ENCODE measurements around the gene ASPHD2. TPM values are rescaled to one million over a fixed set of nuclear protein-coding genes. Genes with fewer than 3 reads are reported as not detected.

The ASPHD2 gene
- polyA plus RNA-seq, 1 donor from 2014 or later, result 18.7 TPM

DNA sequence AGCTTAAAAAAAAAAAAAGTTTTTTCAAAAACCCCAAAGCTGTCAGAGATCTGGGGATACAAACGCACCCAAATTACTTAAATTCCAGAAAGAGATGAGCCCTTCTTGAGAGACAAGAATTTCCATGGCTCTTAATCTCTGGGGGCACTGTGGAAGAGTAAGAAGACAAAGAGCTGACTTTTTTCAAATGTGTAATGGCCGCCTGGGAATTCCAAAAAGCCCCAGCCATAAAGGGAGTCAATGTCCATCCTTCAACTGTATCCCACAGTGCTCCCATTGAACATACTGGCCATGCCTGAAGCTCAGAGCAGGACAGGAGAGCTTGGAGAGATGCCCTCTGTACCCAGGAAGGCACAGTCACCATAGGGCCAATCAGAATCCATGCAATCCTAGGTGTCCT is 37.4 kb upstream of the ASPHD2 start:
- Histone ChIP-seq H3K4me3 (ENCODE audit: low read length) (no peak overlapping the region), H3K4me2 (ENCODE audit: low read length) (no peak overlapping the region), H3K36me3 (ENCODE audit: insufficient read depth, low read length) (no peaks in the 10 kb centered on the region), H4K20me1 (ENCODE audit: insufficient read depth) (no peaks in the 10 kb centered on the region), H3K27ac (ENCODE audit: low read length) (no peak overlapping the region), H3K27me3 (ENCODE audit: insufficient read depth, low read depth, low read length) (no peaks in the 10 kb centered on the region), H3K9ac (ENCODE audit: low read length) (no peak overlapping the region), H3K9me3 (ENCODE audit: low read length) (no peaks in the 10 kb centered on the region), H3K79me2 (replicated peaks; ENCODE audit: insufficient read depth, low read length) (no peaks in the 10 kb centered on the region), H3K9me2 (ENCODE audit: insufficient read depth, low read length) (no peaks in the 10 kb centered on the region), H2AFZ (ENCODE audit: low read depth, low read length) (no peak overlapping the region), H3F3A (ENCODE audit: insufficient read depth, low read length, poor library complexity, severe bottlenecking) (no peaks in the 10 kb centered on the region)
- TF ChIP-seq EP300 (conservative IDR thresholded peaks at IDR 0.05; ENCODE audit: poor library complexity, severe bottlenecking) (no peak), MXI1 (conservative IDR thresholded peaks at IDR 0.05; ENCODE audit: poor library complexity, severe bottlenecking) (no peak), RAD21 (conservative IDR thresholded peaks at IDR 0.05) (no peak), SMC3 (conservative IDR thresholded peaks at IDR 0.05; ENCODE audit: poor library complexity) (no peak), EZH2 (IDR thresholded peaks at IDR 0.05; ENCODE audit: borderline replicate concordance, insufficient read depth, low read length, poor library complexity, severe bottlenecking) (no peak), POLR2AphosphoS5 (IDR thresholded peaks at IDR 0.05) (no peak), TAF1 (IDR thresholded peaks at IDR 0.05; ENCODE audit: low read depth) (no peak)
- TF ChIP-seq, protein P1, sequence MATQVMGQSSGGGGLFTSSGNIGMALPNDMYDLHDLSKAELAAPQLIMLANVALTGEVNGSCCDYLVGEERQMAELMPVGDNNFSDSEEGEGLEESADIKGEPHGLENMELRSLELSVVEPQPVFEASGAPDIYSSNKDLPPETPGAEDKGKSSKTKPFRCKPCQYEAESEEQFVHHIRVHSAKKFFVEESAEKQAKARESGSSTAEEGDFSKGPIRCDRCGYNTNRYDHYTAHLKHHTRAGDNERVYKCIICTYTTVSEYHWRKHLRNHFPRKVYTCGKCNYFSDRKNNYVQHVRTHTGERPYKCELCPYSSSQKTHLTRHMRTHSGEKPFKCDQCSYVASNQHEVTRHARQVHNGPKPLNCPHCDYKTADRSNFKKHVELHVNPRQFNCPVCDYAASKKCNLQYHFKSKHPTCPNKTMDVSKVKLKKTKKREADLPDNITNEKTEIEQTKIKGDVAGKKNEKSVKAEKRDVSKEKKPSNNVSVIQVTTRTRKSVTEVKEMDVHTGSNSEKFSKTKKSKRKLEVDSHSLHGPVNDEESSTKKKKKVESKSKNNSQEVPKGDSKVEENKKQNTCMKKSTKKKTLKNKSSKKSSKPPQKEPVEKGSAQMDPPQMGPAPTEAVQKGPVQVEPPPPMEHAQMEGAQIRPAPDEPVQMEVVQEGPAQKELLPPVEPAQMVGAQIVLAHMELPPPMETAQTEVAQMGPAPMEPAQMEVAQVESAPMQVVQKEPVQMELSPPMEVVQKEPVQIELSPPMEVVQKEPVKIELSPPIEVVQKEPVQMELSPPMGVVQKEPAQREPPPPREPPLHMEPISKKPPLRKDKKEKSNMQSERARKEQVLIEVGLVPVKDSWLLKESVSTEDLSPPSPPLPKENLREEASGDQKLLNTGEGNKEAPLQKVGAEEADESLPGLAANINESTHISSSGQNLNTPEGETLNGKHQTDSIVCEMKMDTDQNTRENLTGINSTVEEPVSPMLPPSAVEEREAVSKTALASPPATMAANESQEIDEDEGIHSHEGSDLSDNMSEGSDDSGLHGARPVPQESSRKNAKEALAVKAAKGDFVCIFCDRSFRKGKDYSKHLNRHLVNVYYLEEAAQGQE (IDR thresholded peaks at IDR 0.05; ENCODE audit: borderline replicate concordance), result no peak
- TF ChIP-seq, protein P2, sequence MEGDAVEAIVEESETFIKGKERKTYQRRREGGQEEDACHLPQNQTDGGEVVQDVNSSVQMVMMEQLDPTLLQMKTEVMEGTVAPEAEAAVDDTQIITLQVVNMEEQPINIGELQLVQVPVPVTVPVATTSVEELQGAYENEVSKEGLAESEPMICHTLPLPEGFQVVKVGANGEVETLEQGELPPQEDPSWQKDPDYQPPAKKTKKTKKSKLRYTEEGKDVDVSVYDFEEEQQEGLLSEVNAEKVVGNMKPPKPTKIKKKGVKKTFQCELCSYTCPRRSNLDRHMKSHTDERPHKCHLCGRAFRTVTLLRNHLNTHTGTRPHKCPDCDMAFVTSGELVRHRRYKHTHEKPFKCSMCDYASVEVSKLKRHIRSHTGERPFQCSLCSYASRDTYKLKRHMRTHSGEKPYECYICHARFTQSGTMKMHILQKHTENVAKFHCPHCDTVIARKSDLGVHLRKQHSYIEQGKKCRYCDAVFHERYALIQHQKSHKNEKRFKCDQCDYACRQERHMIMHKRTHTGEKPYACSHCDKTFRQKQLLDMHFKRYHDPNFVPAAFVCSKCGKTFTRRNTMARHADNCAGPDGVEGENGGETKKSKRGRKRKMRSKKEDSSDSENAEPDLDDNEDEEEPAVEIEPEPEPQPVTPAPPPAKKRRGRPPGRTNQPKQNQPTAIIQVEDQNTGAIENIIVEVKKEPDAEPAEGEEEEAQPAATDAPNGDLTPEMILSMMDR (IDR thresholded peaks at IDR 0.05; ENCODE audit: poor library complexity, severe bottlenecking), result no peak

DNA sequence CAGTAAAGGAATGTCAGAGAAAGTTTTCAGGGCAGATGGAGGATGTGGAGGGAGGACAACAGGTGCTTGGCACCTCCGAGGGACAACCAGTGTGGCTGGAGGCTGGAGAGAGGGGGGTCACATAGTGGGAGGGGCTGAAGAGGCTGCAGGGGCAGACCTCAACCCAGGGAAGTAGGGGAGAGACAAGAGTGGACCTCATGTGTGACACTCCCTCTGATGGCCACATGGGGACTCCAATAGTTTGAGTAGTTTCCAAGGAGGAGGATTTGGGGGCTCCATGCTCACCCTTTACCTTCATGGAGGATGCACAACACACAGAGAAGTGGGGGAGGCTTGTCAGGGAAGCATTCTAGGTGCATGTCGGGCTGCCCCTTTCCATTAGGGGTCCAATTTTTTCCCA is 35.1 kb upstream of the ASPHD2 start:
- no peak overlapping the region for H3K4me3 ChIP-seq (ENCODE audit: low read length)
- H3K9ac ChIP-seq (ENCODE audit: low read length), result no peak overlapping the region
- no peak for TF ChIP-seq EZH2 (IDR thresholded peaks at IDR 0.05; ENCODE audit: borderline replicate concordance, insufficient read depth, low read length, poor library complexity, severe bottlenecking)
- no peak for TF ChIP-seq TAF1 (IDR thresholded peaks at IDR 0.05; ENCODE audit: low read depth)
- no peak for TF ChIP-seq RAD21 (conservative IDR thresholded peaks at IDR 0.05)
- TF ChIP-seq, protein P1 (IDR thresholded peaks at IDR 0.05; ENCODE audit: borderline replicate concordance), result no peak
- TF ChIP-seq, protein P2 (IDR thresholded peaks at IDR 0.05; ENCODE audit: poor library complexity, severe bottlenecking), result no peak
- TF ChIP-seq SMC3 (conservative IDR thresholded peaks at IDR 0.05; ENCODE audit: poor library complexity), result no peak
- no peak for TF ChIP-seq POLR2AphosphoS5 (IDR thresholded peaks at IDR 0.05)
- TF ChIP-seq EP300 (conservative IDR thresholded peaks at IDR 0.05; ENCODE audit: poor library complexity, severe bottlenecking), result no peak
- no peak for TF ChIP-seq MXI1 (conservative IDR thresholded peaks at IDR 0.05; ENCODE audit: poor library complexity, severe bottlenecking)
- no peaks in the 10 kb centered on the region for H4K20me1 ChIP-seq (ENCODE audit: insufficient read depth)
- no peak overlapping the region for H3K27ac ChIP-seq (ENCODE audit: low read length)
- H3K9me2 ChIP-seq (ENCODE audit: insufficient read depth, low read length), result no peaks in the 10 kb centered on the region
- no peaks in the 10 kb centered on the region for H3F3A ChIP-seq (ENCODE audit: insufficient read depth, low read length, poor library complexity, severe bottlenecking)
- no peaks in the 10 kb centered on the region for H3K79me2 ChIP-seq (replicated peaks; ENCODE audit: insufficient read depth, low read length)
- H3K27me3 ChIP-seq (ENCODE audit: insufficient read depth, low read depth, low read length), result no peaks in the 10 kb centered on the region
- H3K36me3 ChIP-seq (ENCODE audit: insufficient read depth, low read length), result no peaks in the 10 kb centered on the region
- H2AFZ ChIP-seq (ENCODE audit: low read depth, low read length), result no peak overlapping the region
- H3K4me2 ChIP-seq (ENCODE audit: low read length), result no peak overlapping the region
- H3K9me3 ChIP-seq (ENCODE audit: low read length), result no peaks in the 10 kb centered on the region

All from neural cell (in vitro differentiated cells).